GM21381 (cell line): Measurements from ENCODE around the gene SLC46A2.

Source experiments
- ATAC-seq: cut with Tn5 transposase; IDR thresholded peaks from one replicate; pipeline ENCODE4 v1.9.1; 2021; ENCODE audit warnings: mild to moderate bottlenecking, moderate library complexity; ENCODE audit not compliant: unreplicated experiment

Gene SLC46A2

GRCh38 chr9:112887381-112887780, 3.3 kb downstream of the SLC46A2 start:
- ATAC-seq = no peak

- ATAC-seq = no peak
Observed at GRCh38 chr9:112886351-112886750, 4.3 kb downstream of the SLC46A2 start.

- ATAC-seq = no peak
Observed at GRCh38 chr9:112885324-112885723, 5.4 kb downstream of the SLC46A2 start.

- ATAC-seq = no peak
Observed at GRCh38 chr9:112884721-112885120, 6.0 kb downstream of the SLC46A2 start.

- no peak for ATAC-seq
Observed at GRCh38 chr9:112884101-112884500, 6.6 kb downstream of the SLC46A2 start.

- ATAC-seq = no peak
Observed at GRCh38 chr9:112881331-112881730, 9.3 kb downstream of the SLC46A2 start.

GRCh38 chr9:112880650-112881049, 10.0 kb downstream of the SLC46A2 start:
- ATAC-seq = no peak

GRCh38 chr9:112878752-112879151, 11.9 kb downstream of the SLC46A2 start:
- ATAC-seq = no peak

GRCh38 chr9:112873773-112874405, 16.8 kb downstream of the SLC46A2 start:
- no peak for ATAC-seq

GRCh38 chr9:112872019-112872418, 18.7 kb downstream of the SLC46A2 start:
- no peak for ATAC-seq

- no peak for ATAC-seq
Observed at GRCh38 chr9:112870556-112870955, 20.1 kb downstream of the SLC46A2 start.

GRCh38 chr9:112869917-112870316, 20.8 kb downstream of the SLC46A2 start:
- ATAC-seq = no peak

- ATAC-seq = no peak
Observed at GRCh38 chr9:112869041-112869529, 21.6 kb downstream of the SLC46A2 start.

- ATAC-seq = no peak
Observed at GRCh38 chr9:112868461-112868860, 22.2 kb downstream of the SLC46A2 start.

- ATAC-seq = no peak
Observed at GRCh38 chr9:112867275-112867991, 23.2 kb downstream of the SLC46A2 start.

- no peak for ATAC-seq
Observed at GRCh38 chr9:112866662-112867274, 23.9 kb downstream of the SLC46A2 start.

GRCh38 chr9:112864982-112865381, 25.7 kb downstream of the SLC46A2 start:
- ATAC-seq = no peak

- no peak for ATAC-seq
Observed at GRCh38 chr9:112864403-112864802, 26.3 kb downstream of the SLC46A2 start.

- ATAC-seq = no peak
Observed at GRCh38 chr9:112863746-112864145, 26.9 kb downstream of the SLC46A2 start.

GRCh38 chr9:112863214-112863613, 27.5 kb downstream of the SLC46A2 start:
- no peak for ATAC-seq

- no peak for ATAC-seq
Observed at GRCh38 chr9:112861638-112862555, 28.8 kb downstream of the SLC46A2 start.
